ENCODE results near the gene ATOX1. TPM values are rescaled to one million over a fixed set of nuclear protein-coding genes. Genes with fewer than 3 reads are reported as not detected.

Gene ATOX1
- total and polyA plus RNA-seq, 7 donors: 28.7 to 99.1 (median 46.9) TPM

GRCh38 chr5:151739939-151740335 is 18.5 kb downstream of the ATOX1 start:
- Histone ChIP-seq H3K36me3 (ENCODE audit: insufficient read depth in 1 of 2, low read depth in 1 of 2) (peaks cover 0 to 18% of the 10 kb centered on the region in 2 donors), H3K4me3 (peak overlapping the region; percentile 5), H3K27me3 (ENCODE audit: insufficient read depth in 3 of 3, low read length in 2 of 3) (no peaks in the 10 kb centered on the region), H3K27ac (peak overlapping the region; percentile 62), H3K4me1 (peaks cover 18% of the 10 kb centered on the region), H3K9me3 (no peaks in the 10 kb centered on the region)
- intact Hi-C loops (cut with DNase I): loop anchor here (2.0 to 5.0 kb wide), 3 partner anchors 81 to 293 kb away; partner anchors contain the start of gene SLC36A1 (in 1 of the 2)
- WGBS, 3 donors: 26 to 54% (median 33%) methylated on average over 4 of the region's 4 CpGs
- DNase-seq (no peak), ATAC-seq (peak; percentile 31 to 54 (median 41))
- no peak for TF ChIP-seq CTCF (IDR thresholded peaks at IDR 0.05)

GRCh38 chr5:151739395-151739794 is 19.0 kb downstream of the ATOX1 start:
- Histone ChIP-seq H3K27me3 (ENCODE audit: insufficient read depth in 3 of 3, low read length in 2 of 3) (no peaks in the 10 kb centered on the region), H3K9me3 (no peaks in the 10 kb centered on the region), H3K36me3 (ENCODE audit: insufficient read depth in 1 of 2, low read depth in 1 of 2) (peaks cover 0 to 13% of the 10 kb centered on the region in 2 donors), H3K27ac (peak overlapping the region; percentile 62), H3K4me3 (no peak overlapping the region), H3K4me1 (peaks cover 18% of the 10 kb centered on the region)
- ATAC-seq (no peak), DNase-seq (no peak)
- intact Hi-C loops (cut with DNase I): no loop called here
- WGBS, 3 donors: 62 to 79% (median 75%) methylated on average over 2 of the region's 2 CpGs
- no peak for TF ChIP-seq CTCF (IDR thresholded peaks at IDR 0.05)

- Histone ChIP-seq H3K4me1 (peaks cover 18% of the 10 kb centered on the region), H3K9me3 (no peaks in the 10 kb centered on the region), H3K27ac (no peak overlapping the region), H3K4me3 (no peak overlapping the region), H3K27me3 (ENCODE audit: insufficient read depth in 3 of 3, low read length in 2 of 3) (no peaks in the 10 kb centered on the region), H3K36me3 (ENCODE audit: insufficient read depth in 1 of 2, low read depth in 1 of 2) (peaks cover 0 to 4% of the 10 kb centered on the region in 2 donors)
- no peak for ATAC-seq
- intact Hi-C loops (cut with DNase I): no loop called here
- DNase-seq: no peak
- 63 to 77% (median 64%) methylated on average over 9 of the region's 9 CpGs for WGBS, 3 donors
- TF ChIP-seq CTCF (IDR thresholded peaks at IDR 0.05): no peak
Measured at GRCh38 chr5:151738125-151738848, 20.1 kb downstream of the ATOX1 start.

GRCh38 chr5:151737431-151737830 is 21.0 kb downstream of the ATOX1 start:
- no peak overlapping the region for H3K4me3 ChIP-seq
- peaks cover 18% of the 10 kb centered on the region for H3K4me1 ChIP-seq
- H3K9me3 ChIP-seq: no peaks in the 10 kb centered on the region
- intact Hi-C loops (cut with DNase I): no loop called here
- ATAC-seq (no peak), DNase-seq (no peak)
- H3K27me3 ChIP-seq (ENCODE audit: insufficient read depth in 3 of 3, low read length in 2 of 3): no peaks in the 10 kb centered on the region
- WGBS, 3 donors: 92 to 93% (median 92%) methylated on average over 3 of the region's 3 CpGs
- no peak overlapping the region for H3K27ac ChIP-seq
- TF ChIP-seq CTCF (IDR thresholded peaks at IDR 0.05): no peak
- H3K36me3 ChIP-seq (ENCODE audit: insufficient read depth in 1 of 2, low read depth in 1 of 2): no peaks in the 10 kb centered on the region

All from psoas muscle (tissue), 8 donors.